Chondrocyte (in vitro differentiated cells): ENCODE data around the gene PPP1R3G. TPM values are rescaled to one million over a fixed set of nuclear protein-coding genes. Genes with fewer than 3 reads are reported as not detected.
A peak's percentile ranks its signal among the peaks of the same experiment; 100 is the strongest.
"Not testable (repeated sequence)": the region's sequence is repeated elsewhere in the genome, so short reads cannot be mapped to it uniquely, and the experiment has no call there.

Source experiments
- DNase-seq: peaks from one replicate; pipeline ENCODE4 v3.0.0; 2021; ENCODE audit warnings: mixed read lengths, low spot score
- H3K27ac Mint-ChIP-seq: one replicate; pipeline ENCODE4 v1.8.0; 2021; ENCODE audit warnings: mild to moderate bottlenecking, moderate library complexity, mixed read lengths; ENCODE audit not compliant: unreplicated experiment
- H3K27me3 Mint-ChIP-seq: 2 replicates; pipeline ENCODE4 v1.8.0; 2021; ENCODE audit warnings: low read depth, mixed read lengths
- H3K36me3 Mint-ChIP-seq: 2 replicates; pipeline ENCODE4 v1.8.0; 2021; ENCODE audit warnings: low read depth, mixed read lengths
- H3K4me1 Mint-ChIP-seq: 2 replicates; pipeline ENCODE4 v1.8.0; 2021; ENCODE audit warnings: low read depth, mild to moderate bottlenecking, mixed read lengths
- H3K4me3 Mint-ChIP-seq: one replicate; pipeline ENCODE4 v1.8.0; 2021; ENCODE audit warnings: mild to moderate bottlenecking, moderate library complexity, mixed read lengths; ENCODE audit not compliant: unreplicated experiment
- H3K9me3 Mint-ChIP-seq: 2 replicates; pipeline ENCODE4 v1.8.0; 2021; ENCODE audit warnings: low read depth, mixed read lengths
- CTCF ChIP-seq: fragments of 200-600 bp; sonication (generic); IDR thresholded peaks from 2 replicates; pipeline ENCODE4 v1.5.0; 2021; ENCODE audit warnings: antibody characterized with exemption, mild to moderate bottlenecking, moderate library complexity
- total RNA-seq: library from RNA; stranded (reverse); gene quantifications from 3 replicates; pipeline ENCODE4 v1.2.1, GENCODE V29; 2021

PPP1R3G gene
- total RNA-seq, 1 donor from 2014 or later = 2.6 TPM

- Mint-ChIP-seq H3K27me3 (no peaks in the 10 kb centered on the region), H3K4me1 (peaks cover 34% of the 10 kb centered on the region), H3K9me3 (peaks cover 22% of the 10 kb centered on the region), H3K4me3 (peak overlapping the region; percentile 8), H3K36me3 (peaks cover 11% of the 10 kb centered on the region), H3K27ac (peak overlapping the region; percentile 95)
- no peak for DNase-seq
- no peak for TF ChIP-seq CTCF
Measured at GRCh38 chr6:5053864-5054244, 31.3 kb upstream of the PPP1R3G start.

GRCh38 chr6:5054245-5054873 is 30.8 kb upstream of the PPP1R3G start:
- H3K27ac Mint-ChIP-seq = peak overlapping the region; percentile 95
- peak overlapping the region; percentile 41 for H3K4me3 Mint-ChIP-seq

DNA sequence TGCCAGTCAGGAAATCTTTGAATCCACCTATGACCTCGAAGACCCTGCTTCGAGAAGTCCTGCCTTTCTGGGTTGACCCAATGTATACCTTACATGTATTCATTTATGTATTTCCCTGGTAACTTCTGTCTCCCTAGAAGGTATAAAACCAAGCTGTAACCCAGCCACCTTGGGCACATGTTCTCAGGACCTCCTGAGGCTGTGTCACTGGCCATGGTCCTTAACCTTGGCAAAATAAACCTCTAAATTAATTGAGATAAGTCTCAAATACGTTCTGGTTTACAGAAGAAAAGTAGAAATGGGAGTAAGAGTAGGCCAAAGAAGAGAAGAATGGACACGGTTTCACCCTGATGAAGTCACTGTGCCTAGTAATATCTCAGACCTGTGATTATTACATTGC is 30.0 kb upstream of the PPP1R3G start:
- no peak for TF ChIP-seq CTCF
- Mint-ChIP-seq H3K9me3 (peaks cover 18% of the 10 kb centered on the region), H3K27me3 (no peaks in the 10 kb centered on the region), H3K27ac (peak overlapping the region; percentile 95), H3K36me3 (peaks cover 11% of the 10 kb centered on the region), H3K4me3 (no peak overlapping the region), H3K4me1 (peaks cover 34% of the 10 kb centered on the region)
- no peak for DNase-seq

More at GRCh38 chr6:5054245-5054873, 30.8 kb upstream of the PPP1R3G start:
- TF ChIP-seq CTCF = no peak
- no peak for DNase-seq
- peaks cover 11% of the 10 kb centered on the region for H3K36me3 Mint-ChIP-seq
- peaks cover 22% of the 10 kb centered on the region for H3K9me3 Mint-ChIP-seq
- H3K27me3 Mint-ChIP-seq = no peaks in the 10 kb centered on the region
- peaks cover 34% of the 10 kb centered on the region for H3K4me1 Mint-ChIP-seq

DNA sequence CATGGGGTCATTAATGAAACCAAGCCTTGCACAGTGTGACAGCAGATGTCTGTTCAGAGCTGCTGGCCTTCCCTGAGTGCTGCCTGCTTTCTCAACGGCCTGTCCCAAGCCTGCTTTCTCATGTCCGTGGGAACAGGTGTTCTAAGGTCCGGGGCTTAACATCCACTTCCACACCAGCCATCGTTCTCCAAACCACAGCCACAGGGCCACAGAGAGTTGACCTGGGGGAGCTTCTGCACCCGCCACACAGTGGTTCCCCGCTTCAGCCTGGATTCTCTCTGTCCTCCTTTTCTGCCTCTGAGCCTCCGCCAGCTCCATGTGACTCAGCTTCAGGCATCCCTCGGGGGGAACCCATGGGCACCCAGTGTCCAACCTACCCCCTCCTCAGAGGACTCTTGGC is 26.9 kb upstream of the PPP1R3G start:
- H3K9me3 Mint-ChIP-seq = peaks cover 3% of the 10 kb centered on the region
- H3K36me3 Mint-ChIP-seq = peaks cover 1% of the 10 kb centered on the region
- no peak for DNase-seq
- H3K27me3 Mint-ChIP-seq = no peaks in the 10 kb centered on the region
- H3K4me1 Mint-ChIP-seq = peaks cover 27% of the 10 kb centered on the region
- TF ChIP-seq CTCF = no peak
- no peak overlapping the region for H3K27ac Mint-ChIP-seq
- H3K4me3 Mint-ChIP-seq = no peak overlapping the region

DNA sequence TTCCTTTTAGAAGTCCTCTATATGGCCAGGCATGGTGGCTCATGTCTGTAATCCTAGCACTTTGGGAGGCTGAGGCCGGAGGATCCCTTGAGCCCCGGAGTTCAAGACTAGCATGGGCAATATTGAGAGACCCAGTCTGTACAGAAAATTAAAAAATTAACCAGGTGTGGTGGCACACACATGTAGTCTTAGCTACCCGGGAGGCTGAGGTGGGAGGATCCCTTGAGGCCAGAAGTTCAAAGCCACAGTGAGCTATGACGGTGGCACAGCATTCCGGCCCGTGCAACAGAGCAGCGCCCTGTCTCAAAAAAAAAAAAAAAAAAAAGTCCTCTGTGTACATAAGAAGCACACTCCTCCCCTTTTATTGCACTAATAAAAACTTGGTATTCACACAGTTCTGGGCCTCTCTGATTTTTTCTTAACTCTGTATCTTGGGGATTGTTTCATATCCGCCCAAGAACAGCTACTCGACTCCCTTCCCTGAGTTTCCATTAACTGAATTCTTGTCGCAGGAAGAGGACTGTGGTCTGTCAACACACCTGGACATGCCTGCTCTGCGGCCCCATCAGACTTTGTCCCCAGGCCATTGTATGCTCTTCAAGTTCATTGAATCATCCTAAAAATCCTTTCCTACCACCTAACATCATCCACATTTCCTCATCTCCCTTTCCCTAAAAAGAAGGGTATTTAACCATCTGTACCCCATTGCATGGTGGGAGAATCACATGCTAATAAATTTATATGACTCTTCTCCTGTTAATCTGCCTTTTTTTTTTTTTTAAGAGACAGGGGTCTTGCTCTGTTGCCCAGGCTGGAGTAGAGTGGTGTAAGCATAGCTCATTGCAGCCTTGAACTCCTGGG is 25.9 kb upstream of the PPP1R3G start:
- no peak overlapping the region for H3K27ac Mint-ChIP-seq
- no peak for TF ChIP-seq CTCF
- peaks cover 3% of the 10 kb centered on the region for H3K9me3 Mint-ChIP-seq
- no peaks in the 10 kb centered on the region for H3K27me3 Mint-ChIP-seq
- DNase-seq = no peak
- peaks cover 17% of the 10 kb centered on the region for H3K4me1 Mint-ChIP-seq
- H3K4me3 Mint-ChIP-seq = no peak overlapping the region
- H3K36me3 Mint-ChIP-seq = peaks cover 1% of the 10 kb centered on the region

GRCh38 chr6:5060439-5060838 is 24.7 kb upstream of the PPP1R3G start:
- not testable (repeated sequence) for H3K9me3 Mint-ChIP-seq, H3K27me3 Mint-ChIP-seq, H3K4me3 Mint-ChIP-seq, H3K4me1 Mint-ChIP-seq, H3K36me3 Mint-ChIP-seq, H3K27ac Mint-ChIP-seq, DNase-seq
